GM12865 (cell line): ENCODE measurements around the gene SLC10A4.

Source experiments
- DNase-seq: peaks from one replicate; pipeline ENCODE4 v3.0.0; 2010; ENCODE audit warnings: low read depth
- H3K4me3 ChIP-seq: 2 replicates; pipeline ENCODE4 v1.5.1; 2011; ENCODE audit warnings: mild to moderate bottlenecking, low read depth, low read length, control low read depth
- CTCF ChIP-seq: IDR thresholded peaks from 2 replicates; pipeline ENCODE4 v1.5.1; 2011; ENCODE audit warnings: low read length, control low read depth, low read depth, inconsistent platforms; ENCODE audit not compliant: insufficient read depth; ENCODE audit errors: missing control alignments

The SLC10A4 gene

GRCh38 chr4:48495941-48496340 lies 12.8 kb downstream of the SLC10A4 start:
- DNase-seq: no peak
- TF ChIP-seq CTCF: no peak
- no peak overlapping the region for H3K4me3 ChIP-seq

- TF ChIP-seq CTCF: no peak
- no peak for DNase-seq
- no peak overlapping the region for H3K4me3 ChIP-seq
These were observed 15.8 kb downstream of the SLC10A4 start for GRCh38 chr4:48498895-48499294.

GRCh38 chr4:48499551-48500066 lies 16.5 kb downstream of the SLC10A4 start:
- TF ChIP-seq CTCF: no peak
- DNase-seq: peak; percentile 64
- no peak overlapping the region for H3K4me3 ChIP-seq

GRCh38 chr4:48503233-48504025 lies 20.3 kb downstream of the SLC10A4 start:
- DNase-seq: no peak
- TF ChIP-seq CTCF: no peak
- H3K4me3 ChIP-seq: no peak overlapping the region

- H3K4me3 ChIP-seq: no peak overlapping the region
- TF ChIP-seq CTCF: no peak
- DNase-seq: no peak
These were observed 20.8 kb downstream of the SLC10A4 start for GRCh38 chr4:48504026-48504330.

- no peak for DNase-seq
- no peak for TF ChIP-seq CTCF
These were observed 21.2 kb downstream of the SLC10A4 start for GRCh38 chr4:48504352-48504751.

GRCh38 chr4:48506716-48507115 lies 23.6 kb downstream of the SLC10A4 start:
- no peak for TF ChIP-seq CTCF
- no peak for DNase-seq
- no peak overlapping the region for H3K4me3 ChIP-seq

More at GRCh38 chr4:48504352-48504751, 21.2 kb downstream of the SLC10A4 start:
- no peak overlapping the region for H3K4me3 ChIP-seq
